H1 (cell line): Measurements from ENCODE around the gene SLC2A13. TPM values are rescaled to one million over a fixed set of nuclear protein-coding genes. Genes with fewer than 3 reads are reported as not detected.

Experiments
- FOSL1 ChIP-seq: IDR thresholded peaks from 2 replicates; pipeline ENCODE4 v1.6.1; 2011; ENCODE audit warnings: mild to moderate bottlenecking, low read depth, low read length, moderate library complexity; ENCODE audit not compliant: insufficient read depth
- PHF8 ChIP-seq: fragments of 200-600 bp; sonication (generic); conservative IDR thresholded peaks from 2 replicates; pipeline ENCODE4 v1.7.1; 2012; ENCODE audit warnings: low read depth, mild to moderate bottlenecking, inconsistent platforms, low read length, moderate library complexity
- SUZ12 ChIP-seq: fragments of 200-600 bp; sonication (generic); IDR thresholded peaks from 2 replicates; pipeline ENCODE4 v1.6.1; 2012; ENCODE audit warnings: mild to moderate bottlenecking, inconsistent platforms, low read length, moderate library complexity, mixed read lengths
- polyA plus RNA-seq, 7 experiments: library from polyadenylated mRNA; depleted of rRNA in 3 of 7; stranded (reverse) in 5 of 7; unstranded in 2 of 7; fragments of >200 nt in 5 of 7; fragments of 200-250 nt in 2 of 7; gene quantifications; 1 replicate in 5 of 7; 2 replicates in 1 of 7; 4 replicates in 1 of 7; pipeline versions ENCODE4 v1.2.1 to v1.2.3, GENCODE V29; 2011 to 2013; ENCODE audit warnings: missing spikeins in 2 of 7, mixed read lengths in 2 of 7
- total RNA-seq: library from RNA; stranded (reverse); fragmentation: NEBNext Ultra II Directional; extraction: Animal tissue kit (Norgen Biotek cat#: 25700); gene quantifications from 2 replicates; pipeline ENCODE4 v1.2.1, GENCODE V29; 2021

Gene SLC2A13
- total and polyA plus RNA-seq, 2 of the 8 experiments (the other 6 are each of a cell fraction or from before 2014, with no cell fraction given): 2.8 to 9.6 TPM

GRCh38 chr12:39920647-39921046, 185.2 kb downstream of the SLC2A13 start (continued):
- no peak for TF ChIP-seq SUZ12
- TF ChIP-seq PHF8: no peak
- no peak for TF ChIP-seq FOSL1
